ENCODE measurements around the gene HMX3.

The HMX3 gene

GRCh38 chr10:123134915-123135414, 805 bp upstream of the HMX3 start:
- TF ChIP-seq ZFX (IDR thresholded peaks at IDR 0.05; ENCODE audit: borderline replicate concordance) (no peak), CTCF (IDR thresholded peaks at IDR 0.05) (no peak)
- H3K27ac ChIP-seq: no peak overlapping the region

- TF ChIP-seq CTCF (IDR thresholded peaks at IDR 0.05): no peak
- no peak for TF ChIP-seq ZFX (IDR thresholded peaks at IDR 0.05; ENCODE audit: borderline replicate concordance)
Measured at GRCh38 chr10:123136221-123136805, 543 bp downstream of the HMX3 start.

GRCh38 chr10:123136806-123137642, 1.3 kb downstream of the HMX3 start:
- TF ChIP-seq ZFX (IDR thresholded peaks at IDR 0.05; ENCODE audit: borderline replicate concordance) (no peak), CTCF (IDR thresholded peaks at IDR 0.05) (no peak)
- no peak overlapping the region for H3K27ac ChIP-seq

More at GRCh38 chr10:123136221-123136805, 543 bp downstream of the HMX3 start:
- H3K27ac ChIP-seq: no peak overlapping the region

GRCh38 chr10:123139165-123139520, 3.4 kb downstream of the HMX3 start:
- no peak overlapping the region for H3K27ac ChIP-seq
- TF ChIP-seq CTCF (IDR thresholded peaks at IDR 0.05) (no peak), ZFX (IDR thresholded peaks at IDR 0.05; ENCODE audit: borderline replicate concordance) (no peak)

GRCh38 chr10:123139521-123140163, 3.9 kb downstream of the HMX3 start:
- TF ChIP-seq CTCF (IDR thresholded peaks at IDR 0.05): no peak
- TF ChIP-seq ZFX (IDR thresholded peaks at IDR 0.05; ENCODE audit: borderline replicate concordance): no peak
- H3K27ac ChIP-seq: no peak overlapping the region

GRCh38 chr10:123140164-123140982, 4.6 kb downstream of the HMX3 start:
- no peak overlapping the region for H3K27ac ChIP-seq
- TF ChIP-seq CTCF (IDR thresholded peaks at IDR 0.05) (peak; percentile 8; the same call in 1 of the 2 replicates), ZFX (IDR thresholded peaks at IDR 0.05; ENCODE audit: borderline replicate concordance) (no peak)
